Central memory CD8-positive, alpha-beta T cell (primary cell): ENCODE measurements around the gene PUS1.
"Not testable (repeated sequence)": the region's sequence is repeated elsewhere in the genome, so short reads cannot be mapped to it uniquely, and the experiment has no call there.

Source experiments
- ATAC-seq: fragments of 150-1000 bp; cut with Tn5 transposase; replicated peaks from 2 replicates; pipeline ENCODE4 v1.10.0; 2022; ENCODE audit warnings: mild to moderate bottlenecking, moderate FRiP score, moderate number of reproducible peaks; ENCODE audit not compliant: poor library complexity, severe bottlenecking; ENCODE audit errors: extremely low read depth
- DNase-seq, 2 donors: peaks; one replicate each; pipeline ENCODE4 v3.0.0; 2021; ENCODE audit warnings: low spot score in 2 of 2
- H3K27ac Mint-ChIP-seq: one replicate; pipeline ENCODE4 v1.8.0; 2022; ENCODE audit warnings: low read depth, mild to moderate bottlenecking, moderate library complexity, mixed read lengths
- H3K27me3 Mint-ChIP-seq: one replicate; pipeline ENCODE4 v1.8.0; 2022; ENCODE audit warnings: mixed read lengths
- H3K36me3 Mint-ChIP-seq: one replicate; pipeline ENCODE4 v1.8.0; 2022; ENCODE audit warnings: mild to moderate bottlenecking, moderate library complexity, mixed read lengths; ENCODE audit not compliant: insufficient read depth
- H3K4me1 Mint-ChIP-seq: one replicate; pipeline ENCODE4 v1.8.0; 2022; ENCODE audit warnings: mixed read lengths
- H3K4me3 Mint-ChIP-seq: one replicate; pipeline ENCODE4 v1.8.0; 2022; ENCODE audit warnings: mild to moderate bottlenecking, moderate library complexity, mixed read lengths
- H3K9me3 Mint-ChIP-seq: one replicate; pipeline ENCODE4 v1.8.0; 2022; ENCODE audit warnings: mixed read lengths

The PUS1 gene

DNA sequence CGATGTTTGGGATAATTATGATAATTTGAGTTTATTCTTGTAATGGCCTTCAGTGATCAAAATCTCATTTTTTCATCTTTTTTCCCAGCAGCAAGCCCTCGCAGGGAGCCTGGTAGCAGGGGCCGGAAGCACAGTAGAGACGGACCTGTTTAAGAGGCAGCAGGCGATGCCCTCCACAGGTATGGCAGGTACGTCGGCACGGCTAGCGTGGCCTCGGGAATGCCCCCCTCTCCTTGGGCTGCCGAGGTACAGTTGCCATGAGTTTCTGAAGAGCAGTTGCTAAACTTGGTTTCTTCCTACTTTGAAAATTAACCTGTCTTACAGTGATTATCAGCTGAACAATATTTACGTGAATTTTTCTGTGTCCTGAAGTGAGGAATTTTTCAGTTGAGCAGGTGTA lies 50.5 kb downstream of the PUS1 start:
- no peak overlapping the region for H3K4me3 Mint-ChIP-seq
- H3K27me3 Mint-ChIP-seq: no peaks in the 10 kb centered on the region
- peaks cover 52% of the 10 kb centered on the region for H3K36me3 Mint-ChIP-seq
- H3K27ac Mint-ChIP-seq: no peak overlapping the region
- DNase-seq (no peak), ATAC-seq (no peak)
- H3K4me1 Mint-ChIP-seq: peaks cover 22% of the 10 kb centered on the region
- no peaks in the 10 kb centered on the region for H3K9me3 Mint-ChIP-seq

DNA sequence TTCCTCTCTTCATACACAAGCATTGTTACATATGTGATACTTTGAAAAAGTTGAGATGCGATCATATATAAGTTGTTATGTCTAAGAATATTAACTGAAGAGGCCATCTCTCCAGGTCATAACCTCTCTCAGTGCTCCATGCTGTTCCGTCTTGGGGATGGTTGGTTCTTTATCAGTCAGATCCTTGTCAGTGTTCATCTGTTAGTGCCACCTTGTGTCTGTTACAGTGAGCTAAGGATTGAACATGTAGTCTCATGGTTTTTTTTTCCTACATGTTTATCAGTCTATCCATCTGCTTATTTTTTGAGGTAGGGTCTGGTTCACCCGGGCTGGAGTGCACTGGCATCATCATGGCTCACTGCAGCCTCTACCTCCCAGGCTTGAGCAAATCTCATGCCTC lies 51.2 kb downstream of the PUS1 start:
- ATAC-seq (no peak), DNase-seq (no peak)
- Mint-ChIP-seq H3K36me3 (peaks cover 54% of the 10 kb centered on the region), H3K9me3 (no peaks in the 10 kb centered on the region), H3K27me3 (no peaks in the 10 kb centered on the region), H3K27ac (no peak overlapping the region), H3K4me1 (peaks cover 21% of the 10 kb centered on the region), H3K4me3 (no peak overlapping the region)

DNA sequence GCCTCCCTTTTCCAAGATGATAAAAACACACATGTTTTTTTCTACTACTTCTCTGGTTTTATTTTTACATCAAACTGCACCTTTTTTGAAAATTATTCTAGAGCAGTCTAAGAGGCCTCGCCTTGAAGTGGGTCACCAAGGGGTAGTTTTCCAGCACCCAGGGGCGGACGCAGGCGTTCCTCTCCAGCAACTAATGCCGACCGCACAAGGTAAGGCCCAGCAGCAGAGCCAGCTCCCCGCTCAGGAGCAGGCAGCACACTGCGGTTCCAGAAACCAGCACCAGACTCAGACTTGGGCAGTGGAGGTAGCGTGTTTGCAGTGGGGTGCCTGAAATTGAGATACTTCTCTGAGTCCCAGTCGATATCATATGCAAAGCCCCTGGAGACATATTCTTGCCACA lies 52.3 kb downstream of the PUS1 start:
- peaks cover 11% of the 10 kb centered on the region for H3K4me1 Mint-ChIP-seq
- ATAC-seq (no peak), DNase-seq (no peak)
- H3K27ac Mint-ChIP-seq: peak overlapping the region; percentile 11
- H3K4me3 Mint-ChIP-seq: no peak overlapping the region
- H3K36me3 Mint-ChIP-seq: peaks cover 54% of the 10 kb centered on the region
- no peaks in the 10 kb centered on the region for H3K9me3 Mint-ChIP-seq
- no peaks in the 10 kb centered on the region for H3K27me3 Mint-ChIP-seq

DNA sequence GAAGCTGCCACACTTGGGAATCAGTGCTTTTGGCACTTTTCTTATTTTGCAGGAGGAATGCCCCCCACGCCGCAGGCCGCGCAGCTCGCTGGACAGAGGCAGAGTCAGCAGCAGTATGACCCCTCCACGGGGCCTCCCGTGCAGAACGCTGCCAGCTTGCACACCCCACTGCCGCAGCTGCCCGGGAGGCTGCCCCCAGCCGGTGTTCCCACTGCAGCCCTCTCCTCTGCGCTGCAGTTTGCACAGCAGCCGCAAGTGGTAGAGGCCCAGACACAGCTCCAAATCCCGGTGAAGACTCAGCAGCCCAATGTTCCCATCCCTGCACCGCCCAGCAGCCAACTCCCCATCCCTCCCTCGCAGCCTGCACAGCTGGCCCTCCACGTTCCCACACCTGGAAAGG lies 53.0 kb downstream of the PUS1 start:
- Mint-ChIP-seq H3K4me3 (no peak overlapping the region), H3K27me3 (no peaks in the 10 kb centered on the region), H3K9me3 (no peaks in the 10 kb centered on the region), H3K36me3 (peaks cover 59% of the 10 kb centered on the region), H3K27ac (no peak overlapping the region), H3K4me1 (peaks cover 11% of the 10 kb centered on the region)
- ATAC-seq: no peak
- no peak for DNase-seq

DNA sequence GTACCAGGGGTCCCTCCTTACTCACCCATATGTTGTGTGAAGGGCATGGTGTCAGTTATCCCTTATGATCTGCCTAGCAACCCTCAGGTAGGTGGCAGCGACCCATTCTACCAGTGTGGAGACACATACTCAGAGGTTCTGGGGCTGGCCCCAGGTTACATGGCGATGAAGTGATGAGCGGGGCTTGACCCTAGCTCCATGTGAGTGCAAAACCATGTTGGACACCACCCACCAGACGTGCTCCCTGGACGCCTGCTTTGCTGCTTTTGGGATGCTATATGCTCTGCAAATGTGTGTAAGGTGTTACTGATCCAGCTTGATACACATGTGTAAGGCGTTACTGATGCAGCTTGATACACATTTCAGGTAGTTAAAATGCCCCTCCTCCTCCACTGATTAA lies 54.0 kb downstream of the PUS1 start:
- ATAC-seq: no peak
- no peak overlapping the region for H3K27ac Mint-ChIP-seq
- H3K9me3 Mint-ChIP-seq: no peaks in the 10 kb centered on the region
- no peak overlapping the region for H3K4me3 Mint-ChIP-seq
- peaks cover 65% of the 10 kb centered on the region for H3K36me3 Mint-ChIP-seq
- no peaks in the 10 kb centered on the region for H3K27me3 Mint-ChIP-seq
- peaks cover 9% of the 10 kb centered on the region for H3K4me1 Mint-ChIP-seq
- DNase-seq: no peak

DNA sequence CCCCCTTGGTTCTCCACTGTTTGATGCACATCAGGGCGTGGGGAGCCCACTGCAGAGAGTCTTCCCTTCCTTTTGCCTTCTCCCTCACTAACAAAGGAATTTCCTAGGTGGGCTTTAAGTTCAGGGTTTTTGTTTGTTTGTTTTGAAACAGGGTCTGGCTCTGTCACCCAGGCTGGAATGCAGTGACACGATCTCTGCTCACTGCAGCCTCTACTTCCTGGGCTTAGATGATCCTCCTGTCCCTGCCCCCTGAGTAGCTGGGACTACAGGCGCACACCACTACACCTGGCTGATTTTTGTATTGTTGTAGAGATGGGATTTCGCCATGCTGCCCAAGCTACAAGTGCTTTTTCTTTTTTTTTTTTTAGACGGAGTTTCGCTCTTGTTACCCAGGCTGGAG lies 54.5 kb downstream of the PUS1 start:
- no peak for DNase-seq
- no peaks in the 10 kb centered on the region for H3K9me3 Mint-ChIP-seq
- no peak for ATAC-seq
- H3K4me1 Mint-ChIP-seq: peaks cover 5% of the 10 kb centered on the region
- H3K36me3 Mint-ChIP-seq: peaks cover 69% of the 10 kb centered on the region
- H3K27ac Mint-ChIP-seq: no peak overlapping the region
- H3K27me3 Mint-ChIP-seq: no peaks in the 10 kb centered on the region
- no peak overlapping the region for H3K4me3 Mint-ChIP-seq

DNA sequence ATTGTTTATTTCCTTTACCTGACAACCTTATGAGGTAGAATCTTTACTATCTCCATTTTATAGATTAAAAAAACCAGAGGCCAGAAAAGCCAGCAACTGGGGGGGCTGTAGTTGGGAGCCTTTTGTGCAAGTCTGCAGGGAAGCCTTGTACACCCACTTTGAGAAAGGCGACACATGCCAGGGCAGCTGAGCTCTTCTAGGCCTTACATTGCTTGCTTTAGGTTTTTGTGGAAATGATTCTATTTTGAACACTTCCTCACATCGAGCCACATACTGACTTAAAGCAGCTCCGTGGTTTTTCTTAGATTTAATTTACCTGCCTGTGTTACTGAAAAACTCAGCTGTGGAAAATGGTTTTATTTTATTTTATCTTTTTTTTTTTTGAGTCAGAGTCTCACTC lies 55.3 kb downstream of the PUS1 start:
- ATAC-seq: no peak
- no peak for DNase-seq
- peaks cover 68% of the 10 kb centered on the region for H3K36me3 Mint-ChIP-seq
- peaks cover 5% of the 10 kb centered on the region for H3K4me1 Mint-ChIP-seq
- no peaks in the 10 kb centered on the region for H3K9me3 Mint-ChIP-seq
- no peaks in the 10 kb centered on the region for H3K27me3 Mint-ChIP-seq
- no peak overlapping the region for H3K27ac Mint-ChIP-seq
- H3K4me3 Mint-ChIP-seq: no peak overlapping the region

DNA sequence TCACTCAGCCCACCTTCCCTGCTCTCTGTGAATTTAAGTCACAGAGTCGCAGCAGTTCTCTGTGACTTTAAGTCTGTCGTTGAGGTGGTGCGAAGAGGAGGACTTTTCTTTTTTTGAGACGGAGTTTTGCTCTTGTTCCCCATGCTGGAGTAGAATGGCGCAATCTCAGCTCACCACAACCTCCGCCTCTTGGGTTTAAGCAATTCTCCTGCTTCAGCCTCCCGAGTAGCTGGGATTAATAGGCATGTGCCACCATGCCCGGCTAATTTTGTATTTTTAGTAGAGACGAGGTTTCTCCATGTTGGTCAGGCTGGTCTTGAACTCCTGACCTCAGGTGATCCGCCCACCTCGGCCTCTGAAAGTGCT lies 56.4 kb downstream of the PUS1 start:
- not testable (repeated sequence) for H3K4me3 Mint-ChIP-seq, DNase-seq, H3K9me3 Mint-ChIP-seq, ATAC-seq, H3K4me1 Mint-ChIP-seq, H3K27me3 Mint-ChIP-seq, H3K27ac Mint-ChIP-seq
- H3K36me3 Mint-ChIP-seq: peaks cover 67% of the 10 kb centered on the region

DNA sequence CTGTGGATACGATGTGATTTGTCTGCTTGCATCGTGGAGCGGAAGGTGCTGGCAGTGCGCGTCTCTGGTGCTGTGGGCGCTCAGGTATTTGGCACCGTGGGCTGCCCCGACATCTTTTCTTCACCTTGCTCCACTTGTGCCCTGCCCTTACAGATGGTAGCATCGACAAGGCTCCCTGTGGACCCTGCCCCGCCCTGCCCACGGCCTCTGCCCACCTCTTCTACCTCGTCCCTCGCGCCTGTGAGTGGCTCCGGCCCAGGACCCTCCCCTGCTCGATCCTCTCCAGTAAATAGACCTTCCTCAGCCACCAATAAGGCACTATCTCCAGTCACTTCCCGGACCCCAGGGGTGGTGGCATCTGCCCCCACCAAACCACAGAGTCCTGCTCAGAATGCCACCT lies 57.3 kb downstream of the PUS1 start:
- peaks cover 5% of the 10 kb centered on the region for H3K4me1 Mint-ChIP-seq
- H3K36me3 Mint-ChIP-seq: peaks cover 65% of the 10 kb centered on the region
- H3K9me3 Mint-ChIP-seq: no peaks in the 10 kb centered on the region
- no peak for DNase-seq
- no peak overlapping the region for H3K27ac Mint-ChIP-seq
- H3K27me3 Mint-ChIP-seq: no peaks in the 10 kb centered on the region
- no peak for ATAC-seq
- H3K4me3 Mint-ChIP-seq: no peak overlapping the region

DNA sequence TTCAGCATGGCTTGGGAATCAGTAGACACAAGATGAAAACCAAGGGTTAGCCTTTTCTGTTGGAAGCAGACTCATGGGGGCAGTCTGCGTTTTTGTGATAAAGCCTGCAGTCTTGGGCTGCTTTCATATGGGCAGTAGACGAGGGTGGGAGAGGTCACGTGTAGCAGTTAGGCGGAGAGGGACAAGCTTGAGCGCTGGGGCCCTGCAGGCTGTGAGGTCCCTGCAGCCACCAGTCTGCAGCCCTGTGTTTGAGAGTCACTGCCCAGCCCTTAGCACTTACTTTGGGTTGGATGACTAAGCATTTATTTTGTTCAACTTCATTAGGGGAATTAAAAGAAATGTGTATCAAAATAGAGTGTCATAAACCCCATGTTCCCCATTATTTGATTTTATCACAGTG lies 57.8 kb downstream of the PUS1 start:
- Mint-ChIP-seq H3K27me3 (no peaks in the 10 kb centered on the region), H3K4me1 (peaks cover 5% of the 10 kb centered on the region), H3K4me3 (no peak overlapping the region), H3K36me3 (peaks cover 67% of the 10 kb centered on the region), H3K27ac (no peak overlapping the region), H3K9me3 (no peaks in the 10 kb centered on the region)
- DNase-seq: no peak
- ATAC-seq: no peak

DNA sequence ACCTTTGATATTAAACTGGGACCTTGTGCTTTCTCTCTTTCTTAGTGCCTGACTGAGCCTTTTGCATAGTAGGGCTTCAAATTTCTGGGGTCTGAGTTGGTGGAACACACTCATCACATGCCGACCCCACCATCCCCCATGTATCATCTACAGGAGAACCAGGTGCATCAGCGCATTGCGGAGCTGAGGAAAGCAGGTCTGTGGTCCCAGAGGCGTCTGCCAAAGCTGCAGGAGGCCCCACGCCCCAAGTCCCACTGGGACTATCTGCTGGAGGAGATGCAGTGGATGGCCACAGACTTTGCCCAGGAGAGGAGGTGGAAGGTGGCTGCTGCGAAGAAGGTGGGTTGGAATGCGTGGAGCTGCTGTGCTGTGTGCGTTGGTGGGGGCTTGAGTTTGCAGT lies 58.5 kb downstream of the PUS1 start:
- ATAC-seq (no peak), DNase-seq (no peak)
- H3K9me3 Mint-ChIP-seq: no peaks in the 10 kb centered on the region
- H3K27me3 Mint-ChIP-seq: no peaks in the 10 kb centered on the region
- peaks cover 69% of the 10 kb centered on the region for H3K36me3 Mint-ChIP-seq
- H3K4me3 Mint-ChIP-seq: no peak overlapping the region
- H3K27ac Mint-ChIP-seq: no peak overlapping the region
- peaks cover 5% of the 10 kb centered on the region for H3K4me1 Mint-ChIP-seq

DNA sequence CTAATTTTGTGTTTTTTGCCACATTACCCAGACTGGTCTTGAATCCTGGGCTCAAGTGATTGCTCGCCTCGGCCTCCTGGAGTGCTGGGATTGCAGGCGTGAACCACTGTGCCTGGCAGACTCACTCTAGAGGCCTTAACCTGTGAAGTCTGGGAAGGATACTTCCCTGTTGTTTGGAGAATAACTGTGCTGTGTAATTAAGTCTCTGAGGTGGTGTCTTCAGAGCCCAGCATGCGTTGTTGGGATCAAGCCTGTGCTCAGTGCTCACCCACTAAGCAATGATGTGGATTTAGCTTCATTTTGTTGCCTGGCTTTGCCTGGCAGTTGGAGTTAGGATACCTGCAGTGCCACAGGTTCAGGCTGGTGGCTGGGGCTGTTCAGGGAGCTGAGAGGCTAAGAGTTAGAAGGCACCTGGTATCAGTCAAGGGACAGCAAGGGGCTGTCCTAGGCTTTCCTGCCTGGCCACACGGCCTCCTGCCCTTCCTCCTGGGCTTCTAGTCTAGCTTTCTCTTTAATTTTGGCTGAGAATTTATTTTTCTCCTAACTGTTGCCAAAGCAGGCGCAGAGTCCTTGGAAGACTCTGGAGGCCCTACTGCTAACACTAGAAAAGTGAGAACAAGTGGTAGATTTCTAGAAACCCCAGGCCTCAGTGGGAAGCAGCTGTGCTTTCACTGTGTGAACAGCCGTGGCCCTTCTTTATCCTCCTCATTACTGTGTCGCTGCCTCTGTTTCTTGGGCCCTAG lies 59.1 kb downstream of the PUS1 start:
- ATAC-seq: no peak
- H3K4me1 Mint-ChIP-seq: peaks cover 5% of the 10 kb centered on the region
- no peaks in the 10 kb centered on the region for H3K27me3 Mint-ChIP-seq
- H3K27ac Mint-ChIP-seq: no peak overlapping the region
- H3K36me3 Mint-ChIP-seq: peaks cover 70% of the 10 kb centered on the region
- no peak overlapping the region for H3K4me3 Mint-ChIP-seq
- no peaks in the 10 kb centered on the region for H3K9me3 Mint-ChIP-seq
- no peak for DNase-seq

DNA sequence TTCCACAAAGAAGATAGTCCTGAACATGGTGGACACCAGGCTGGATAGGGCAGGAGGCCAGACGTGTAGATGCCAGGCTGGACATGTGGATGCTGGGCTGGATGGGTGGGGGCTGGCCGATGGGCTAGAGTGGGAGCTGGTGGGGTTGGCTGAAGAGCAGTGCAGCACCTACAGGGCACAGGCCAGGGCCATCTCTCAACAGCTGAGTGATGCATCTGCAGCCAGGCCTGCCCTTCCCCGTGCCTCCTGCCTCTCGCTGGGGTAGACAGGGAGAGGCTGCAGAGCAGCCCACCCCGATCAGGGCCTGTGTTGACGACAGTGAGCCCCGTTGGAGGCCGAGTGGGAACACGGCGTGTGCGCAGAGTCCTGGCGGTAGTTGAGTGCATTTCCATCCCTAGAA lies 59.9 kb downstream of the PUS1 start:
- H3K4me3 Mint-ChIP-seq: no peak overlapping the region
- H3K27me3 Mint-ChIP-seq: no peaks in the 10 kb centered on the region
- DNase-seq (no peak), ATAC-seq (no peak)
- no peak overlapping the region for H3K27ac Mint-ChIP-seq
- H3K9me3 Mint-ChIP-seq: no peaks in the 10 kb centered on the region
- peaks cover 72% of the 10 kb centered on the region for H3K36me3 Mint-ChIP-seq
- H3K4me1 Mint-ChIP-seq: peaks cover 5% of the 10 kb centered on the region
